Limb (tissue), 2 donors: ENCODE data around the gene DLL1.
A peak's percentile ranks its signal among the peaks of the same experiment; 100 is the strongest.

ENCODE experiments used
- DNase-seq, 2 donors: peaks; one replicate each; pipeline ENCODE4 v3.0.0-alpha.2; 2016; ENCODE audit errors: extremely low spot score in 2 of 2

The DLL1 gene

GRCh38 chr6:170283212-170284081, 7.4 kb downstream of the DLL1 start:
- DNase-seq: no peak

GRCh38 chr6:170282512-170283158, 8.2 kb downstream of the DLL1 start:
- DNase-seq: no peak

GRCh38 chr6:170281331-170282292, 9.3 kb downstream of the DLL1 start:
- DNase-seq: no peak

- DNase-seq: no peak
Observed at GRCh38 chr6:170280689-170281045, 10.2 kb downstream of the DLL1 start.

GRCh38 chr6:170279977-170280688, 10.7 kb downstream of the DLL1 start:
- DNase-seq: peak in 1 of 2 donors; percentile 66

- DNase-seq: no peak
Observed at GRCh38 chr6:170279426-170279825, 11.5 kb downstream of the DLL1 start.

GRCh38 chr6:170278743-170279094, 12.2 kb downstream of the DLL1 start:
- DNase-seq: no peak

GRCh38 chr6:170277893-170278742, 12.8 kb downstream of the DLL1 start:
- DNase-seq: no peak

GRCh38 chr6:170276369-170277057, 14.4 kb downstream of the DLL1 start:
- DNase-seq: no peak

- no peak for DNase-seq
Observed at GRCh38 chr6:170274713-170275560, 15.9 kb downstream of the DLL1 start.

- no peak for DNase-seq
Observed at GRCh38 chr6:170273681-170274080, 17.2 kb downstream of the DLL1 start.

GRCh38 chr6:170273191-170273590, 17.7 kb downstream of the DLL1 start:
- DNase-seq: no peak

GRCh38 chr6:170272341-170273065, 18.4 kb downstream of the DLL1 start:
- DNase-seq: no peak

- no peak for DNase-seq
Observed at GRCh38 chr6:170271771-170272314, 19.0 kb downstream of the DLL1 start.

GRCh38 chr6:170270984-170271593, 19.8 kb downstream of the DLL1 start:
- no peak for DNase-seq

GRCh38 chr6:170269846-170270541, 20.9 kb downstream of the DLL1 start:
- DNase-seq: no peak
